ENCODE data around the gene CTBS. TPM values are rescaled to one million over a fixed set of nuclear protein-coding genes. Genes with fewer than 3 reads are reported as not detected.

The CTBS gene
- total RNA-seq, 1 experiment from 2014 or later: 10.0 TPM

- POLR2A ChIA-PET (ENCODE audit: low non-redundant PET): no interaction called here
- no peak for TF ChIP-seq EZH2 (IDR thresholded peaks at IDR 0.05; ENCODE audit: borderline replicate concordance, low read depth, low read length, poor library complexity, severe bottlenecking)
- TF ChIP-seq, protein P1, sequence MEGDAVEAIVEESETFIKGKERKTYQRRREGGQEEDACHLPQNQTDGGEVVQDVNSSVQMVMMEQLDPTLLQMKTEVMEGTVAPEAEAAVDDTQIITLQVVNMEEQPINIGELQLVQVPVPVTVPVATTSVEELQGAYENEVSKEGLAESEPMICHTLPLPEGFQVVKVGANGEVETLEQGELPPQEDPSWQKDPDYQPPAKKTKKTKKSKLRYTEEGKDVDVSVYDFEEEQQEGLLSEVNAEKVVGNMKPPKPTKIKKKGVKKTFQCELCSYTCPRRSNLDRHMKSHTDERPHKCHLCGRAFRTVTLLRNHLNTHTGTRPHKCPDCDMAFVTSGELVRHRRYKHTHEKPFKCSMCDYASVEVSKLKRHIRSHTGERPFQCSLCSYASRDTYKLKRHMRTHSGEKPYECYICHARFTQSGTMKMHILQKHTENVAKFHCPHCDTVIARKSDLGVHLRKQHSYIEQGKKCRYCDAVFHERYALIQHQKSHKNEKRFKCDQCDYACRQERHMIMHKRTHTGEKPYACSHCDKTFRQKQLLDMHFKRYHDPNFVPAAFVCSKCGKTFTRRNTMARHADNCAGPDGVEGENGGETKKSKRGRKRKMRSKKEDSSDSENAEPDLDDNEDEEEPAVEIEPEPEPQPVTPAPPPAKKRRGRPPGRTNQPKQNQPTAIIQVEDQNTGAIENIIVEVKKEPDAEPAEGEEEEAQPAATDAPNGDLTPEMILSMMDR (conservative IDR thresholded peaks at IDR 0.05; ENCODE audit: low read depth, low read length): no peak
- Histone ChIP-seq H3K27me3 (replicated peaks; ENCODE audit: insufficient read depth, low read depth, low read length, poor library complexity) (no peaks in the 10 kb centered on the region), H3K4me1 (ENCODE audit: insufficient read depth, low read length, poor library complexity, severe bottlenecking) (peaks cover 18% of the 10 kb centered on the region), H3K4me3 (ENCODE audit: low read depth, low read length, poor library complexity, severe bottlenecking) (no peak overlapping the region), H3K27ac (ENCODE audit: low read depth, low read length, poor library complexity, severe bottlenecking) (no peak overlapping the region), H3K9me3 (ENCODE audit: low read depth, low read length, poor library complexity, severe bottlenecking) (no peaks in the 10 kb centered on the region), H3K36me3 (ENCODE audit: insufficient read depth, low read length, poor library complexity, severe bottlenecking) (peaks cover 39% of the 10 kb centered on the region)
- no peak for DNase-seq (ENCODE audit: low spot score)
- no TSS peak for BruUV-seq (replicated peaks)
- CTCF ChIA-PET: no interaction called here
- intact Hi-C loops (cut with micrococcal nuclease; ENCODE audit: unreplicated experiment): no loop called here
Observed at GRCh38 chr1:84502927-84503326, 71.3 kb downstream of the CTBS start.

Other genes starting within 250 kb of the CTBS start
- not detected in 2 replicates for gene DNASE2B, start 176.0 kb downstream of the CTBS start, total RNA-seq (2021)
- gene RPF1, start 95.2 kb downstream of the CTBS start, total RNA-seq (2021): 53.4 and 56.7 TPM in 2 replicates
- gene SPATA1, start 68.1 kb downstream of the CTBS start, total RNA-seq (2021): 0.95 and 1.3 TPM in 2 replicates
- 114 and 119 TPM in 2 replicates for gene GNG5, start 67.9 kb downstream of the CTBS start, total RNA-seq (2021)
- gene SSX2IP, start 116.0 kb upstream of the CTBS start, total RNA-seq (2021): 37.2 and 42.4 TPM in 2 replicates

Measured in A673 (cell line).